GM12878 (cell line): ENCODE data around the gene TRAP1. TPM values are rescaled to one million over a fixed set of nuclear protein-coding genes. Genes with fewer than 3 reads are reported as not detected.

Experiments
- ATF2 ChIP-seq: IDR thresholded peaks from 2 replicates; pipeline ENCODE4 v1.6.1; 2012; ENCODE audit warnings: low read length, inconsistent platforms
- ATF3 ChIP-seq: IDR thresholded peaks from 2 replicates; pipeline ENCODE4 v1.6.1; 2011; ENCODE audit warnings: low read depth, mild to moderate bottlenecking, low read length, moderate library complexity, borderline replicate concordance; ENCODE audit errors: extremely low read depth
- CBX5 ChIP-seq: sonication (generic); IDR thresholded peaks from 2 replicates; pipeline ENCODE4 v1.6.1; 2016; ENCODE audit warnings: low read depth, moderate library complexity, mild to moderate bottlenecking, inconsistent platforms
- CEBPB ChIP-seq, 2 experiments: fragments of 150-350 bp in 1 of 2; IDR thresholded peaks; 2 replicates each; pipeline ENCODE4 v1.6.1; 2012 to 2014; ENCODE audit warnings: low read depth in 2 of 2, low read length in 2 of 2, borderline replicate concordance in 1 of 2, inconsistent platforms in 1 of 2
- CEBPZ ChIP-seq: fragments of 150-350 bp; IDR thresholded peaks from 2 replicates; pipeline ENCODE4 v1.6.1; 2016; ENCODE audit warnings: low read depth, low read length
- HDAC2 ChIP-seq: fragments of 200-600 bp; sonication (generic); IDR thresholded peaks from 2 replicates; pipeline ENCODE4 v1.6.1; 2017
- IRF4 ChIP-seq: IDR thresholded peaks from 2 replicates; pipeline ENCODE4 v1.6.1; 2011; ENCODE audit warnings: low read depth, low read length
- JUND ChIP-seq: IDR thresholded peaks from 2 replicates; pipeline ENCODE4 v1.6.1; 2012; ENCODE audit warnings: low read depth, mild to moderate bottlenecking, low read length, improper control_type of control experiment, moderate library complexity
- MEF2B ChIP-seq: fragments of 450-650 bp; IDR thresholded peaks from 2 replicates; pipeline ENCODE4 v1.6.1; 2018; ENCODE audit warnings: mild to moderate bottlenecking, moderate library complexity; ENCODE audit not compliant: partially characterized antibody, poor library complexity, severe bottlenecking
- NFIC ChIP-seq: IDR thresholded peaks from 2 replicates; pipeline ENCODE4 v1.6.1; 2012; ENCODE audit warnings: low read depth, mild to moderate bottlenecking, inconsistent platforms, low read length, moderate library complexity
- NFXL1 ChIP-seq: fragments of 450-650 bp; IDR thresholded peaks from 2 replicates; pipeline ENCODE4 v1.6.1; 2017; ENCODE audit warnings: antibody characterized with exemption, mild to moderate bottlenecking, borderline replicate concordance
- SIN3A ChIP-seq: IDR thresholded peaks from 2 replicates; pipeline ENCODE4 v1.6.1; 2012; ENCODE audit warnings: low read depth, low read length, improper control_type of control experiment
- SMAD5 ChIP-seq: IDR thresholded peaks from 2 replicates; pipeline ENCODE4 v1.6.1; 2016; ENCODE audit warnings: antibody characterized with exemption, low read depth
- SMARCA5 ChIP-seq: fragments of 450-650 bp; IDR thresholded peaks from 2 replicates; pipeline ENCODE4 v1.6.1; 2017; ENCODE audit warnings: mild to moderate bottlenecking
- YBX1 ChIP-seq: fragments of 450-650 bp; IDR thresholded peaks from 2 replicates; pipeline ENCODE4 v1.6.1; 2016; ENCODE audit warnings: antibody characterized with exemption
- ZNF274 ChIP-seq: IDR thresholded peaks from one replicate; pipeline ENCODE4 v1.8.0; 2011; ENCODE audit not compliant: insufficient read length, insufficient read depth
- polyA plus RNA-seq, 11 experiments: library from polyadenylated mRNA; depleted of rRNA in 4 of 11; unstranded in 6 of 11; stranded (reverse) in 5 of 11; fragments of >200 nt; fragmentation: Nextera tagmentation in 4 of 11; fragmentation: Illumina TruSeq in 1 of 11; extraction: Ambion mirVana in 4 of 11; extraction: Trizol in 1 of 11; gene quantifications; 1 replicate in 1 of 11; 2 replicates in 10 of 11; pipeline versions ENCODE4 v1.2.1 to v1.2.3, GENCODE V29; 2011 to 2016; ENCODE audit warnings: inconsistent platforms in 2 of 11, missing spikeins in 2 of 11, low read depth in 1 of 11
- total RNA-seq, 4 experiments: library from RNA; depleted of rRNA in 3 of 4; stranded (reverse); fragments of >200 nt in 3 of 4; fragmentation: Illumina TruSeq in 1 of 4; extraction: Trizol in 1 of 4; gene quantifications; 2 replicates each; pipeline versions ENCODE4 v1.2.1 to v1.2.3, GENCODE V29; 2013 to 2021
- TF ChIP-seq, protein P1 (sequence below): IDR thresholded peaks from 2 replicates; pipeline ENCODE4 v1.6.1; 2012; ENCODE audit warnings: low read depth, low read length, improper control_type of control experiment
- TF ChIP-seq, protein P2 (sequence below): IDR thresholded peaks from 2 replicates; pipeline ENCODE4 v1.6.1; 2012; ENCODE audit warnings: improper control_type of control experiment, low read depth, low read length; ENCODE audit not compliant: insufficient replicate concordance

TRAP1 gene
- total and polyA plus RNA-seq, 10 of the 15 experiments (the other 5 are each of a cell fraction or from before 2014, with no cell fraction given), result 16.3 to 442 (median 241) TPM

DNA sequence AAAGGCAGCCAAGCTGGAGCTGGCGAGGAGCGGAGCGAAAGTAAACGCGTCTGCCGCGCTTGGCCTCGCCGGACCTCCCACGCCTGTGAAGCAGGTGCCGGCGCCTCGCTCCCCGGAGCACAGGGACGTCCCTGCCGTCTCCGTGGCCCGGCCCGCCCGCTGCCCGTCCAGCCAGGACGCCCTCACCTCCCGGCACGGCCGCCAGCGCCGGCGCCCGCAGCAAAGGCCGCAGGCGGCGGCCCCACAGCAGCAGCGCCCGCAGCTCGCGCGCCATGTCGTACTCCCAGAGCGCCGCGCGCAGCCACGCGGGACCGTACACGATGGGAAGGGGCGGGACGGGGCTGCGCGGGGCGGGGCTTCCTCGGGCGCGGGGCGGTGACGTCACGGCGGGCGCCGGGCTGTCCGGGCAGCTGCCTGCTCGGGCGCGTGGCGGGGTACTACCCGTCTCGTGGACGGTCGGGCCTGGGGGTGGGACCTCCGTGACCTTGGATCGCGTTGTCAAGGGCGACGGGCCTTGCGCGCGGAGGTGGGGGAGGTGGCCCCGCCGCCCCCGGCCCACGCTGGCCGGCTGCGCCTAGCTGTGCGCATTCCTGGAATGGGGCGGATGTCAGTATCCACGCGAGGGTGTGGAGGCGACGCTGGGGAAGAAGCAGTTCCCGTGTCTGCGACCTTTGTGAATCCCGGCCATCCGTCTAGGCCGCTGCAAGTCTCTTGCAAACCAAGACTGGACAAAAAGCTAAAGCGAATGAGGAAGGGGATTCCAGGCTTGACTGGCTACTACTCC is at the start of gene TRAP1 (continued):
- TF ChIP-seq ZNF274 (no peak), JUND (0 out of 2 replicates have a peak, but pooled peaks have one; percentile 11), MEF2B (no peak), YBX1 (no peak), HDAC2 (no peak), SMARCA5 (0 out of 2 replicates have a peak, but pooled peaks have one; percentile 63), ATF3 (peak; percentile 57; the same call in 1 of the 2 replicates), CEBPB (IDR thresholded peaks at IDR 0.05; ENCODE audit: borderline replicate concordance in 1 of 2, low read depth in 2 of 2, low read length in 2 of 2) (no peak), IRF4 (no peak), SMAD5 (no peak), CEBPZ (no peak), SIN3A (peak; percentile 51; the same call in 1 of the 2 replicates), NFXL1 (0 out of 2 replicates have a peak, but pooled peaks have one; percentile 43), NFIC (no peak), CBX5 (no peak; the same call in 1 of the 2 replicates), ATF2 (no peak)
- TF ChIP-seq, protein P1, sequence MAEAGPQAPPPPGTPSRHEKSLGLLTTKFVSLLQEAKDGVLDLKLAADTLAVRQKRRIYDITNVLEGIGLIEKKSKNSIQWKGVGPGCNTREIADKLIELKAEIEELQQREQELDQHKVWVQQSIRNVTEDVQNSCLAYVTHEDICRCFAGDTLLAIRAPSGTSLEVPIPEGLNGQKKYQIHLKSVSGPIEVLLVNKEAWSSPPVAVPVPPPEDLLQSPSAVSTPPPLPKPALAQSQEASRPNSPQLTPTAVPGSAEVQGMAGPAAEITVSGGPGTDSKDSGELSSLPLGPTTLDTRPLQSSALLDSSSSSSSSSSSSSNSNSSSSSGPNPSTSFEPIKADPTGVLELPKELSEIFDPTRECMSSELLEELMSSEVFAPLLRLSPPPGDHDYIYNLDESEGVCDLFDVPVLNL, result peak; percentile 44; the same call in 1 of the 2 replicates
- TF ChIP-seq, protein P2, sequence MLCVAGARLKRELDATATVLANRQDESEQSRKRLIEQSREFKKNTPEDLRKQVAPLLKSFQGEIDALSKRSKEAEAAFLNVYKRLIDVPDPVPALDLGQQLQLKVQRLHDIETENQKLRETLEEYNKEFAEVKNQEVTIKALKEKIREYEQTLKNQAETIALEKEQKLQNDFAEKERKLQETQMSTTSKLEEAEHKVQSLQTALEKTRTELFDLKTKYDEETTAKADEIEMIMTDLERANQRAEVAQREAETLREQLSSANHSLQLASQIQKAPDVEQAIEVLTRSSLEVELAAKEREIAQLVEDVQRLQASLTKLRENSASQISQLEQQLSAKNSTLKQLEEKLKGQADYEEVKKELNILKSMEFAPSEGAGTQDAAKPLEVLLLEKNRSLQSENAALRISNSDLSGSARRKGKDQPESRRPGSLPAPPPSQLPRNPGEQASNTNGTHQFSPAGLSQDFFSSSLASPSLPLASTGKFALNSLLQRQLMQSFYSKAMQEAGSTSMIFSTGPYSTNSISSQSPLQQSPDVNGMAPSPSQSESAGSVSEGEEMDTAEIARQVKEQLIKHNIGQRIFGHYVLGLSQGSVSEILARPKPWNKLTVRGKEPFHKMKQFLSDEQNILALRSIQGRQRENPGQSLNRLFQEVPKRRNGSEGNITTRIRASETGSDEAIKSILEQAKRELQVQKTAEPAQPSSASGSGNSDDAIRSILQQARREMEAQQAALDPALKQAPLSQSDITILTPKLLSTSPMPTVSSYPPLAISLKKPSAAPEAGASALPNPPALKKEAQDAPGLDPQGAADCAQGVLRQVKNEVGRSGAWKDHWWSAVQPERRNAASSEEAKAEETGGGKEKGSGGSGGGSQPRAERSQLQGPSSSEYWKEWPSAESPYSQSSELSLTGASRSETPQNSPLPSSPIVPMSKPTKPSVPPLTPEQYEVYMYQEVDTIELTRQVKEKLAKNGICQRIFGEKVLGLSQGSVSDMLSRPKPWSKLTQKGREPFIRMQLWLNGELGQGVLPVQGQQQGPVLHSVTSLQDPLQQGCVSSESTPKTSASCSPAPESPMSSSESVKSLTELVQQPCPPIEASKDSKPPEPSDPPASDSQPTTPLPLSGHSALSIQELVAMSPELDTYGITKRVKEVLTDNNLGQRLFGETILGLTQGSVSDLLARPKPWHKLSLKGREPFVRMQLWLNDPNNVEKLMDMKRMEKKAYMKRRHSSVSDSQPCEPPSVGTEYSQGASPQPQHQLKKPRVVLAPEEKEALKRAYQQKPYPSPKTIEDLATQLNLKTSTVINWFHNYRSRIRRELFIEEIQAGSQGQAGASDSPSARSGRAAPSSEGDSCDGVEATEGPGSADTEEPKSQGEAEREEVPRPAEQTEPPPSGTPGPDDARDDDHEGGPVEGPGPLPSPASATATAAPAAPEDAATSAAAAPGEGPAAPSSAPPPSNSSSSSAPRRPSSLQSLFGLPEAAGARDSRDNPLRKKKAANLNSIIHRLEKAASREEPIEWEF, result no peak
